Glomerular endothelial cell (primary cell): ENCODE results near the gene SLC14A1. TPM values are rescaled to one million over a fixed set of nuclear protein-coding genes. Genes with fewer than 3 reads are reported as not detected.

Source experiments
- DNase-seq: peaks from one replicate; pipeline ENCODE4 v3.0.0-alpha.2; 2011; ENCODE audit warnings: low read depth, low spot score; ENCODE audit errors: extremely low read depth
- total RNA-seq: library from RNA; depleted of rRNA; stranded (reverse); fragments of >200 nt; gene quantifications from 2 replicates; pipeline ENCODE4 v1.2.3, GENCODE V29; 2015

Gene SLC14A1
- 0.34 and 0.53 TPM in 2 replicates for total RNA-seq

DNA sequence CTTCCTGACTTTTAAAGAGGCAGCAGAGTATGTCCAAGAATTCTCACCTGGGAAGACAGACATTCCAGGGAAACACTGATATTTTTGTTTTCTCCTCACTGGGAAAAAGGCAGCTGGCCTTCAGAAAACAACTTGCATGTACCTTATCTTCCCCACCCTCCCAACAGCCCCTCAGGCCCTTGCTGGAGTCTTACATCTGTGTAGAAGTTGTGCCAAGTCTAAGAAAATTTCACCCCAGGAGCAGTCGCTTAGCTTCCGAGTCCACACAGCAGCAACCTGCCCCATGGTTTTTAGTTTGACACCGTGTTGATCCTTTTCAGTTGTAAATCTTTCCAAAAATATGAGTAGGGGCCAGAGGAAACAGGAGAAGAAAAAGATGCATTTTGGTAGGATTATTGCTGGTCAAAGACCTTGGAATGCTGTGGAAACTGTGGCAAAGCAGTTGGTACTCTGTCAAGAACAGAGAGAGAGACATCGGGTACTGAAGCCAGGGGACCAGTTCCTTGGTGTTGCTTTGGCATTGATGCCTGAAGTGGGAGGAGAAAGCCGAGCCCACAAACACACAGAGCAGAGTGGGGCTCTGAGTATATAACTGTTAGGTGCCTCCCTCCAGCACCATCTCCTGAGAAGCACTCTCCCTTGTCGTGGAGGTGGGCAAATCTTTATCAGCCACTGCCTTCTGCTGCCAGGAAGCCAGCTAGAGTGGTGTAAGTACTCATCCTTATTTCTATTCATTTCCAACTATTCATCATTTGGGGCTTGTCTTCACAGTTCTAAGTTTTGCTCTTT lies at the start of gene SLC14A1:
Gene SLC14A1, plus strand, starts transcription at position 615 of the 789 bp plus-strand sequence. CDS start 6,140 bp downstream, outside the sequence.
- no peak for DNase-seq

DNA sequence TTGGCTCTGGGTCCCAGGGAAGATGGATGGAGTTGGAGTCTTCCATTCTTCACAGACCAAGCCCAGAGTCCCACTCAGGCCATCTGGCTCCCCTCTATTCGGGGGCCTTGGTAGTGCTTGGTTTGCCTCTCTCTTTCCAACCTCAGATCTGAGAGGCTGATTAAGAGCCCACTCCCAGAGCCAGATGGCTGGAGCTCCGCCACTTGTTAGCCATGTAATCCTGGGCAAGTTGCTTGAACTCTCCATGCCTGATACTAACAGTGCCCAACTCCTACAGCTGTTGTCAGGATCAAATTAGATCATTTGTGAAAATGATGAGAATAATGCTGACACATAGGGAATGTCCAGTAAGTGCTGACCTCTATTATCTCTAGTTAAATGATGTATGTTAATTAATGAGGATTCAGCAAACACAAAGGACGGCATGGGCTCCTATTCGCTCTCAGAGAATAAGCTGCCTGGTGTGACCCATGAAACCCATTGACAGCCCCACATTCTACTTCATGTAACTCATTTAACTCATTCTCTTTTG lies 46.6 kb upstream of the SLC14A1 start:
- no peak for DNase-seq

DNA sequence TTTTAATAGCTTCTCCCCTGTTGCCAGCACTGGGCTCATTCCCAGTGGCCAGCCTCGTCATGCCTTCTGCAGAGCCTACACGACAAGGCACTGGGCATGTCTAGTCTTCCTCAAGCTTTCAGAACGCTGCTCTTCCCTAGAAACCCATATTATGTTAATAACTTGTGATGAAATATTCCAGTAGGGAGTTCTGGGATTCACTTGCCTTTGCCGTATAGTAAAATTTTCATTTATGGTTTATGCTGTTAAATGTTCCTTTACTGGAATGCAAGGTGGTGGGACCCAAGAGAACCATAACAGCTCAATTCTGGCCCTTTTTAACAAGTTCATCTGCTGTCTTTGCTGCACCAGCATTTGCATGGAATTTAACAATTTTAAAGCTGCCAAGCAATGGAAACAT lies 45.5 kb upstream of the SLC14A1 start:
- no peak for DNase-seq

DNA sequence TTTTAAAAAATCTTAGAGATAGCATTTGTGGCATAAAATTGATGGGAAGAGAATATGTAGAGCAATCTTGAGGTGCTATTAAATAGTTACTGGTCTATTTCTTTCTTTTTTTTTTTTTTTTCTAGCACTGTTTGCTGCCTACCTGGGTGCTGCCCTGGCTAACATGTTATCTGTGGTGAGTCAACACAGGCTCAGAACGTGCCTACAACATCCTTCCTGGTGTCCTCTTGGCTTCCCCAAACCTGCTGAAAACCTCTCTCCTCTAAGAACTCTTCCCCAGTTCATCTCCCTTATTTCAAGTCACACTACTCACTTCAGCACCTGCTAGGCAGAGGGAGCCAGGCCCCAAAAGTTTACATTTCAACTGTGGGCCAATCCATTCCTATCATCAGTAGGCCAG lies 45.1 kb upstream of the SLC14A1 start:
- DNase-seq, result no peak

DNA sequence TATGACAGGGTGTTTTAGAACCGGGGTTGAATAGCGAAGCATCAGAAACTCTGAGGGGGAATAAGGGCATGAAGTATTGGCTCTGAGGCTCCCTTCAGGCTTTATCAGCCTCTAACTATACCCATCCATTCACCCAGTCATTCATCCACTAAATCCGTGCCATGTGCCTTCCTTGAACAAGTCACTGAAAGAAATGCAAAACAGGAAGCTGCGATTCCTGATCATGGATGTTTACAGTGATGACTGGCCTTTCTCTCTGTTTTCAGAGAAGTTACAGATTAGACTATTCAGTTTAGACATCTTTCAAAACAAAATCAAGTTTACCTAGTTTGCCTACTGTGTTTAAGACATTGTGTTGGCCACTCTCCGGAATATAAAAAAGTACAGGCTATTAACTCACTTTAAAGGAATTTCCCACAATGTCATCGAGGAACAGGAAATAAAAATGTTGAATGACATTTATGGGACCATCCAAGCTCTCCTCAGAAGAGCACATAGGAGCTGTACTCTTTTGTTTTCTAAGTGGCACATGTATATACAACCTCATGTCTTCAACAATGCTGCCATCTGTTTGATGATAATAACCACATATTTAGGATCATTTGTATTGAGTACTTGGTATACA lies 43.8 kb upstream of the SLC14A1 start:
- DNase-seq, result no peak

DNA sequence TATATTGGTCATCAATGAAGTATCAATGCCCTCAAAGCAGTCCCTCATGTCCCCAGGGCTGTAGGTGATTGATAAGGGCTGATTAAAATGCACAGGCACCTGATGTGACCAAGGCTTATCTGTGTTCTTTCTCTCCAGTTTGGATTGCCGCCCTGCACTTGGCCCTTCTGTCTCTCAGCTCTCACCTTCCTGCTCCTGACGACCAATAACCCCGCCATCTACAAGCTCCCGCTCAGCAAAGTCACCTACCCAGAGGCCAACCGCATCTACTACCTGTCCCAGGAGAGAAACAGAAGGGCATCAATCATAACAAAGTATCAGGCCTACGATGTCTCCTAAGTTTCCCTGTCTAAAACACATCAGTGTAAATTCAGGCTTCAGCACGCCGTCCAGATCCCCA lies 41.8 kb upstream of the SLC14A1 start:
- DNase-seq, result no peak

DNA sequence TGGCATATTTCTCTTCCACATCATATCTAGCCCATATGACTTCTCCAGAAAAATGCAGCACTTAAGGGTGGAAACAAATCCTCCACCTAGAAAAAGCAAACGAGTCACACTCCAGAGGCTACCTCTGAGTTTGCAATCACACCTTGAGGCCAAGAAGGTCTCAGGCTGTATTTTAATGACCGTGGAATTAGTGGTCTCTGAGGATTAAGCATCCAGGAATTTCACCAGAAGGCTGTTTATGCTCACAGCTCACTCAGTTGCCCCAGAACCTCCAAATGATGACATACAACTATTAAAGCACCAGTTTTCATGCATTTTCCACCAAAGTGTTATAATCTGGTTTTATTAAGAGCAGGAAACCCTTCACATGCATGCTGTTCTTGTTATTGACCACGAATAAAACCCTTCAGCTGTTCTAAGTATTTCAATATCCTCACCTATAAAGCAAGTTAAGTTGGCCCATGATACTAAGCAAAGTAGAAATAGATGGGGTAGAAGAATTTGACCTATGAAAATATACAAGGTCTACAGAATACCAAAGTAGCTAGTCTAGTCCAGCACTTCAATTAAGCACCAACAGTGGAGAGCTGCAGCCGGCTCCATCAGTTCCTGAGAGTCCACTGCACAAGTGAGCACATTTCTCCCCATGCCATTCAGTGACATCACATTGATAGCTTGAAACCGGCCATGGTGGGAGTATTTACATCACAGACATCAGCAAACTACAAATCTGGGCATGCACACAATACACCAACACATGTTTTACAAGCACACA lies 39.5 kb upstream of the SLC14A1 start:
- DNase-seq, result no peak

DNA sequence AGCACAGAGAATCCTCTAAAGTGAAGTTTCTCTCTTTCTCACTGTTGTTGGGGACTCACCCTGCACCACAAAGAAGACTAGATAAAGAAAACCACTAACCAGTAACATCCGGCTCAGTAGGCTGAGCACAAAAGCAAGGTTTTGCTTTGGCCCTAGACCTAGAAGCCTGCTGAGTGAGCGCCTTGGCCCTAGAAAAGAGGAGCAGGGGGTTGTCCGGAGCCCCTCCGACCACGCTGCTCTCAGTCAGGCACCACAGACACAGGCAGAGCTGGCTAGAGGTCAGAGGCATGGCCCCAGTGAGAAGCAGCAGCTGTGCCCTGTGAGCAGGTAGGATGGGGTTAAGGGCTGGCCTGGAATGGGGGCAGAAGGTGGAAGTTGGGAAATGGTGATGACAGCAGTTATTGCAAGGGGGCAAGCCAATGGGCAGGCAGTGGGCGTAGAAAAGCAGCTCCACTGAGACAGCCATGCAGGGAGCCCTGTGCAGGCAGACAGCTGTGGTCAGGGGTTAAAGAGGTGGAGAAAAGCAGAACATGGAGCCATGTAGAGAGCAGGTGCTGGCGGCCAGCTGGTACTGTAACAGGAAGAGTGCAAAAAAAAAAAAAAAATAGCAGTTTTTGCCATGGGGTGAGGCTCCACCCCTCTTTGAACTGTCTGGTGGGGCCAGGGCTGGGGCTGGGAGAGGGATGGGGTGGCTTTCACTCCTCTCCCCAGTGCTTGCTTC lies 36.9 kb upstream of the SLC14A1 start:
- DNase-seq, result no peak

DNA sequence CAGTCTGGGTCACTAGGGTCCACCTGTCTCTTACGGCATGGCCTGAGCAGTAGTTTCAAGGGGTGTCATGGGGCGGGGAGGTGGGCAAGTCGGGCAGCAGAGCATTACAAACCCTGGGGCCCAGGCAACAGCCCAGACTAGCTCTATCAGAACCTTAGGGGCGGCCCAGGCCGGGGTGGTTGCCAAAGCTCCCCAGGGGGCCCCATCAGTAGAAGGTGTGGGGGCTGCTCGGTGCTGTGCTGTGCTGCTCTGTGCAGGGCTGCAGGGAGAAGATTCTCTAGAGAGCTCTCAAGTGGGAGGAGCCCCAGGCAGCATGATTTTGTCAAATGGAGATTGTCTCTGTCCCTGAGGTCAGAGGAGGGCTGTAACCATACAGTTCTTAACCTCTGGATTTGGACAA lies 36.4 kb upstream of the SLC14A1 start:
- DNase-seq, result no peak

DNA sequence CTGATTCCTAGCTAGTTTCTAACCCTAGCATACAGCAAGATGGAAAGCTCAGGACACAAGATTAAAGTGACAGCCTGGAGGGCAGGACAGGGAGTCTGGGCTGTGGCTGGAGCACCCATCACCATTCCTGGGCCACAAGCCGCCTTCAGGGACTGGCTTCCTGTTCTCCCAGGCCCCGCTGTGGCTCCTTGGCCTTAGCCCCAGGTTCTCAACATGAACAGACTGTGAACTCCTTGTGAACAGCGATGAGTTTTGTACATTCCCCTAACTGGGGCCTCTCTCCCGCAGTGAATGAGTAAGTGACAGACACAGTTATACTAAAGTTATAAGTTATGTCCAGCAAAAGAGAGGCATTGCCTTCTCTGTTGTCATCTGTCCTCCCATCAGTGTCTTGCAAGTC lies 35.9 kb upstream of the SLC14A1 start:
- DNase-seq, result no peak

DNA sequence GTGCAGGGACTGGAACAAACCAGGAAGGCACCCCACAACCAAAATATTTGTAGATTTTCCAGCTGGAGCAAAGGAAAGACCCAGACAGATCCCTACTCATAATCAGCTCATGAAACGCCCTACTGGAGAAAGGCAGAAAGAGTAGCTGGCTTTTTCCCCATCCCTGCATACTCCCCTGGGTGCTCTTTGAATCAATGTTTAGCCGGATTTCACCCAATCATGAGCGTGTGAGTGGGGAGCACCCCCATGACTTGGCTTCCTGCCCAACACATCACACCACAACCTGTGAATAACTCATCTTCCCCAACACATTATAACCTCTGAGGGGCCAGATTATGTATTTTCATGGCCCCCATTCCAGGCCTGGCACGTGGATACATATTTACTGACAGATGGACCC lies 35.1 kb upstream of the SLC14A1 start:
- DNase-seq, result no peak

DNA sequence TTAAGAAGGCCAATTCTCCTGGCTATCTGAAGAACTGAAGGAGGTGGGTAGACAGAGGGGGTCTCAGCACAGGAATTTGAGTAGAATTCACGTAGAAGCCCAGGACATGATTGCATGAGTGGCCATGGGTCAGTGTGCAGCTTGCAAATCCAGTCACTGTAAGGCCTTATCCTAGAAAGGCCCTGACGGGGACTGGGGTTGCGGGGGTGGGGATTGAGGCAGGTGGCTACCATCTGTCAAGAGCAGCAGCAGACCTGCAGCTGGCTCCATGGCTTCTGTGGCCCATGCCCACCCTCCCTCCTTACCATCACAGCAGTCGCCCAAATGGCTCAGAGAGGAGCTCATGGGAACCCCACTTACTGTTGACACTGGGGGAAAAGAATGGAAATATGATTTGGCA lies 34.6 kb upstream of the SLC14A1 start:
- DNase-seq, result no peak

DNA sequence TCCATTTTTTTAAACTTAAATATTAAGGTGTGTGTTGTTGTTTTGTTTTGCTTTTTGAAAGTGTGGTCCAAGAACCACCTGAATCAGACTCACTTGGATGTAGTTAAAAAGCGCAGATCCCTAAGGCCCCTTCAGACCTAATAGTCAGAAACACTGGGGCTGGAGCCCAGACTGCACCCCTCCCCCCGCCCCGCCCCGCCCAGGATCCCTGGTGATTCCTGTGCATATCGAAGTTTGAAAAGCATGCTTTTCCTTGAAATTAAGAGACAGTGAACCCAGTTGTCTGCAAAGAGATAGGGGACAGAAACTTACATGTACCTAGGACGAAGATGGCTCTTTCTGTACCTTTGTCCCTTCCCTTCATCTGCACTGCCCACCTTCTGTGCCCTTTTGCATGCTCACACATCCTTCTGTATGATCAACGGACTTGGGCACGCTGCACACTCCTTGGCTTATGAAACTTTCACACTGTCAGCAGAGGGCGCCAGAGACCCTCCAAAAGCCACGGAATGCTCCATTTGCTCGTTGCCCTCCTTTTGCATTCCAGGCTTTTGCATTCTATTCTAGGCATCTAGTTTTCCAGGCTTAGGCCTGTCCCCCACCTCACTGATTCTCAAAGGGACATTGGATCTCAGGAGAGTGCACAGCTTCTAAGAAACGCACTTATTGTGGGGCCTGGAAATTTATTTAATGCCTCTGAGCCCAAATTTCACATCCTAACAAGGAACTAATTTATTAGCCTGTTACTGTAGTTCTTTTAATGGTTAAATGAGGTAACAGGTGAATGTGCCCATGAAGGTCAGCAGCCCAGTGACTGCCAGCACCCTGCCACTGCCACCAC lies 32.8 kb upstream of the SLC14A1 start:
- DNase-seq, result peak; percentile 23

DNA sequence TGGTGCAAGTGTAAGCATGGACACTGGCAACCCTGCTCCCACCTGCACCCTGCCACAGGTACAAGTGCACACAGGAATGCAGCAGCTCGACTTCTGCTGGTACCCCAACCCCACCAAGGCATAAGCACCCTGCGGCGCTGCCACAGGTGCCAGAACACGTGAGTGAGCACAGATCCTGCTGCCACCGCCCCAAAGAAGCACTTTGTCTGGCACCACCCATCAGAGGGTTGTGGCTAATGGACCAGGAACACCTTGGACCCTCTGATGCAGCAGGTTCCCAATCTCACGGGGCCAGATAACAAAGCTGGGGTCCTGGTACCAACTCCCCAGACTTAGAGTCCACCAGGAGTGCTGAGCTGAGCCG lies 32.2 kb upstream of the SLC14A1 start:
- no peak for DNase-seq

DNA sequence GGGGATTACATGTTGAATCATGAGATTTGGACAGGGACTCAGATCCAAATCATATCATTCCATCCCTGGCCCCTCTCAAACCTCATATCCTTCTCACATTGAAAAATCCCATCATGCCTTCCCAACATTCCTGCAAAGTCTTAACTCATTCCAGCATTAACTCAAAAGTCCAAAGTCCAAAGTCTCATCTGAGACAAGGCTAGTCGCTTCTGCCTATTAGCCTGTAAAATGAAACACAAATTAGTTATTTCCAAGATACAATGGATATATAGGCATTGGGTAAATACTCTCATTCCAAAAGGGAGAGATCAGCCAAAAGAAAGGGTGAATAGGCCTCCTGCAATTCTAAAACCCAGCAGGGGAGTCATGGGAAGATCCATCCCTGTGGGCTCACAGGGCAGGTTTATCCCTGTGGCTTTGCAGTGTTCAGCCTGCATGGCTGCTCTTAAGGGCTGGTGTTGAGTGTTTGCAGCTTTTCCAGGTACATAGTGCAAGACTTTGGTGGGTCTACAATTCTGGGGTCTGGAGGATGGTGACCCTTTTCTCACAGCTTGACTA lies 21.2 kb upstream of the SLC14A1 start:
- no peak for DNase-seq

DNA sequence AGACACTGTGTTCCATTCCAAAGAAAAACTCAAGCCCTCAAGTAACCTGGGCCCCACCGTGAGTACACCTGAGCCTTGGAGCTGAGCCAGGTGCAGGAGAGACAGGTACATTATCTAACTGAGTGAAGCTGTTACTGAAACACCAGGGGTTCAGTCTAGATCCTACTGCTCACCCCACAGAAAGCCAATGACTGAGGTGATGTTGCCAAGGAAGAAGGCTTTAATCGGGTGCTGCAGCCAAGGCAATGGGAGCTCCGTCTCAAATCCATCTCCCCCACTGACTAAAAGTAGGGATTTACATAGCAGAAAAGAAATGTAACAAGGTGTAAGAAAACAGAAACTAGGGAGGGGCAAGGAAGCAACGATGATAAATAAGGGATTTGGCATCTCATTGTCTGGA lies 15.2 kb upstream of the SLC14A1 start:
- DNase-seq, result no peak

DNA sequence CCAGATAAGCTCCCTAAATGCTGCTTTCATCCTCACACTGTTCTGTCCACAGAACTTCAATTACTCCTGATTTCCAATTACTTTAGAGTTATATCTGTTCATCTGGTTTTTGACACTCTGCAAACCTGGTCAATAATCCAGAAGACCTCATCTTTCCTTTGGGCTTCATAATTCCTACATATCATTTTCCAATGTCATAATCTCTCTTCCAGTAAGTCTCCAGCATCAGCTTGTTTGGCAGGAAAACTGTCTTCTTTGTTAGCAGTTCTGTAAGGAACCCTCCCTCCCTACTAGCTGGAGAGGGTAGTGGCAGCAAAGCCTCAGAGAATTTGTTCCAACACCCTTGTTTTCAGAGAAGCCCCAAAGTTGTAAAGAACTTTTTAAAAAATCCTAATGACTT lies 11.9 kb upstream of the SLC14A1 start:
- DNase-seq, result no peak

DNA sequence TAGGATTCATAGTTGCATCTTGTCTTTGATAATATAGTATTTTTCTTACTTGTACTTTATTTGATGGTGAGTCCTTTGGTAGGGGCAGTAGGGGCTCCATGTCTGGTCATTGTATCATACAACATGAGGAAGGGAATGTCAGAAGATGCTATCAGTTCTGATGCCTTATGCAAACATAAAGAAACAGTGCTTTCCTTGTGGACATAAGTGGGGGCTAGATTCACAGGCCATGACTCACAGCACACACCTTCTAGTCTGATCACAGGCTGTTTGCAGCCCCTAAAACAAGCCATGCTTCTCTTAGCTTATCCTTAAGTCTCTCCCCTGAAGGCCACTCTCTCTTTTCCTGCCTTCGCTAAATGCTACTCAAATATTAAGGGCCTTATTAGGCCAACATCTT lies 10.7 kb upstream of the SLC14A1 start:
- no peak for DNase-seq

DNA sequence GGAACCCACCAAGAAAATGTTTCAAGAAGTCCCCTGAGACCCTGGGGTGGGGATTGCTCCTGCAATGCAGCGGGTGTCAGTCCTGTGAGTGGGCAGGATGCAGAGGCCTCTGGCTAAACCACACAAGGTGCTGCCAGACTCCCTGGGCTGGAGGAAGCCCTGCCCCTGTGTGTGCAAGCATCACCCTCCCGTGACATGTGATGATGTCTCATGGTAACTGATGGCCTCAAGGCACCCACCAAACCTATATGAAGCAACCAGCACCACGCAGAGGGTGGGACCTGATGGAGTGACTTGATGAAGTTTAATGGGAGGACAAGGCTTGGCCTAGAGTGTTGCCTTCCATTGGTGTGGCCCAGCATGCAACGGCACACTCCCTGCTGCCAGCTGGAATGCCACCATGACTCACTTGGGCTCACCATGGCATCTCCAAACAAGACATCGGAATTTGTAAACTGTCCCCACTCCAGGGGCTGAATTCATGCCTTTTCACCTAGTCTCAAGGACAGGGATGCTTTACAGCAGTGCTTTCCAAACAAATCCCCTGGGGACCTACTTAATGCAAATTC lies 8.7 kb upstream of the SLC14A1 start:
- no peak for DNase-seq
